IMR-90 (cell line): ENCODE data around the gene MYRFL.

Experiments
- BHLHE40 ChIP-seq: fragments of 150-350 bp; IDR thresholded peaks from 2 replicates; pipeline ENCODE4 v1.6.1; 2016; ENCODE audit warnings: mild to moderate bottlenecking, low read depth, low read length
- CHD1 ChIP-seq: IDR thresholded peaks from 2 replicates; pipeline ENCODE4 v1.6.1; 2012; ENCODE audit warnings: low read depth, low read length, improper control_type of control experiment
- ELK1 ChIP-seq: fragments of 150-350 bp; IDR thresholded peaks from 2 replicates; pipeline ENCODE4 v1.6.1; 2016; ENCODE audit warnings: low read depth, mild to moderate bottlenecking, low read length, moderate library complexity, borderline replicate concordance
- MAZ ChIP-seq: IDR thresholded peaks from 2 replicates; pipeline ENCODE4 v1.6.1; 2012; ENCODE audit warnings: low read depth, mild to moderate bottlenecking, low read length, improper control_type of control experiment, moderate library complexity, borderline replicate concordance
- POLR2A ChIP-seq: IDR thresholded peaks from 2 replicates; pipeline ENCODE4 v1.6.1; 2012; ENCODE audit warnings: mild to moderate bottlenecking, low read depth, low read length
- RCOR1 ChIP-seq: IDR thresholded peaks from 2 replicates; pipeline ENCODE4 v1.6.1; 2012; ENCODE audit warnings: mild to moderate bottlenecking, low read length, improper control_type of control experiment; ENCODE audit not compliant: insufficient replicate concordance
- RFX5 ChIP-seq: IDR thresholded peaks from 2 replicates; pipeline ENCODE4 v1.8.0; 2012; ENCODE audit warnings: low read depth, mild to moderate bottlenecking, low read length, moderate library complexity
- SMC3 ChIP-seq: fragments of 150-350 bp; IDR thresholded peaks from 2 replicates; pipeline ENCODE4 v1.6.1; 2016; ENCODE audit warnings: low read depth, mild to moderate bottlenecking, antibody characterized with exemption, low read length, moderate library complexity
- TF ChIP-seq, protein P1 (sequence below): conservative IDR thresholded peaks from 2 replicates; pipeline ENCODE4 v1.5.1; 2012; ENCODE audit warnings: mild to moderate bottlenecking, low read depth, low read length, improper control_type of control experiment
- TF ChIP-seq, protein P2 (sequence below): fragments of 150-350 bp; IDR thresholded peaks from 2 replicates; pipeline ENCODE4 v1.6.1; 2017; ENCODE audit warnings: mild to moderate bottlenecking, antibody characterized with exemption, low read length, low read depth

GRCh38 chr12:69868695-69869094 lies 43.7 kb downstream of the MYRFL start:
- no peak for TF ChIP-seq ELK1
- TF ChIP-seq, protein P1, sequence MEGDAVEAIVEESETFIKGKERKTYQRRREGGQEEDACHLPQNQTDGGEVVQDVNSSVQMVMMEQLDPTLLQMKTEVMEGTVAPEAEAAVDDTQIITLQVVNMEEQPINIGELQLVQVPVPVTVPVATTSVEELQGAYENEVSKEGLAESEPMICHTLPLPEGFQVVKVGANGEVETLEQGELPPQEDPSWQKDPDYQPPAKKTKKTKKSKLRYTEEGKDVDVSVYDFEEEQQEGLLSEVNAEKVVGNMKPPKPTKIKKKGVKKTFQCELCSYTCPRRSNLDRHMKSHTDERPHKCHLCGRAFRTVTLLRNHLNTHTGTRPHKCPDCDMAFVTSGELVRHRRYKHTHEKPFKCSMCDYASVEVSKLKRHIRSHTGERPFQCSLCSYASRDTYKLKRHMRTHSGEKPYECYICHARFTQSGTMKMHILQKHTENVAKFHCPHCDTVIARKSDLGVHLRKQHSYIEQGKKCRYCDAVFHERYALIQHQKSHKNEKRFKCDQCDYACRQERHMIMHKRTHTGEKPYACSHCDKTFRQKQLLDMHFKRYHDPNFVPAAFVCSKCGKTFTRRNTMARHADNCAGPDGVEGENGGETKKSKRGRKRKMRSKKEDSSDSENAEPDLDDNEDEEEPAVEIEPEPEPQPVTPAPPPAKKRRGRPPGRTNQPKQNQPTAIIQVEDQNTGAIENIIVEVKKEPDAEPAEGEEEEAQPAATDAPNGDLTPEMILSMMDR: no peak
- no peak for TF ChIP-seq POLR2A
- TF ChIP-seq SMC3: no peak
- no peak for TF ChIP-seq RFX5
- no peak for TF ChIP-seq CHD1
- TF ChIP-seq RCOR1: no peak
- no peak for TF ChIP-seq MAZ
- no peak for TF ChIP-seq BHLHE40
- TF ChIP-seq, protein P2, sequence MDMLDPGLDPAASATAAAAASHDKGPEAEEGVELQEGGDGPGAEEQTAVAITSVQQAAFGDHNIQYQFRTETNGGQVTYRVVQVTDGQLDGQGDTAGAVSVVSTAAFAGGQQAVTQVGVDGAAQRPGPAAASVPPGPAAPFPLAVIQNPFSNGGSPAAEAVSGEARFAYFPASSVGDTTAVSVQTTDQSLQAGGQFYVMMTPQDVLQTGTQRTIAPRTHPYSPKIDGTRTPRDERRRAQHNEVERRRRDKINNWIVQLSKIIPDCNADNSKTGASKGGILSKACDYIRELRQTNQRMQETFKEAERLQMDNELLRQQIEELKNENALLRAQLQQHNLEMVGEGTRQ: no peak
